Smooth muscle cell of the brain vasculature (primary cell): Measurements from ENCODE around the gene LILRB4.
"Not testable (repeated sequence)": the region's sequence is repeated elsewhere in the genome, so short reads cannot be mapped to it uniquely, and the experiment has no call there.

ENCODE experiments used
- DNase-seq: peaks from one replicate; pipeline ENCODE4 v3.0.0-alpha.2; 2012; ENCODE audit warnings: low read depth, low spot score

LILRB4 gene

GRCh38 chr19:54694648-54695047, 31.9 kb downstream of the LILRB4 start:
- DNase-seq: no peak

DNA sequence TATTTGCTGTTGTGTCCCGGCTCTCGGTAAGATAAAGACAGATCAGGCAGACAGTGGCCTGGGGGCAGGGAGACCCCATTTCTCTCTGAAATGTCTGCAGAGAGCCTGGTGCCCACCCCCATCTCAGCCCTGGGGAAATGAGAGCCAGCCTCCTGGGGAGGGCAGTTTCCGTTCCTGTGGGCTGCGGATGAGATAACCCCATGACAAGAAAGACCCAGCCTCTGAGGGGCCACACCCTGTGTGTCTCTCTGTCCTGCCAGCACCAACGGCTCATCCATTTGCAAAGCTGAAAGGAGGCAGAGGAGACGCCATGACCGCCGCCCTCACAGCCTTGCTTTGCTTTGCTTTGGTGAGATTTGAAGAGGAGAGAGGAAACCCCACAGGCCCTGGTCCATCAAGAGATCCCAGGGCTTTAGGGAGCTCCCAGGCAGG, 33.3 kb downstream of the LILRB4 start:
- no peak for DNase-seq

- DNase-seq: no peak
Observed at GRCh38 chr19:54696766-54697165, 34.0 kb downstream of the LILRB4 start.

DNA sequence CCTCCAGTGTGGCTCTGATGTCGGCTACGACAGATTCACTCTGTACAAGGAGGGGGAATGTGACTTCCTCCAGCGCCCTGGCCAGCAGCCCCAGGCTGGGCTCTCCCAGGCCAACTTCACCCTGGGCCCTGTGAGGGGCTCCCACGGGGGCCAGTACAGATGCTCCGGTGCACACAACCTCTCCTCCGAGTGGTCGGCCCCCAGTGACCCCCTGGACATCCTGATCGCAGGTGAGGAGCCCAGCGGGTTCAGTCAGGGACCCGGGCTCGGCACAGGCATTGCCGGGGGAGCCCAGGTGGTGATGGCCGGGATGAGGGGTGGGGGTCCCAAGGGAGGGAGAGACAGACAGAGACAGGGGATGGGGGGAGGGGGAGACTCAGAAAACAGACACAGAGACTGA, 34.9 kb downstream of the LILRB4 start:
- DNase-seq: not testable (repeated sequence)

DNA sequence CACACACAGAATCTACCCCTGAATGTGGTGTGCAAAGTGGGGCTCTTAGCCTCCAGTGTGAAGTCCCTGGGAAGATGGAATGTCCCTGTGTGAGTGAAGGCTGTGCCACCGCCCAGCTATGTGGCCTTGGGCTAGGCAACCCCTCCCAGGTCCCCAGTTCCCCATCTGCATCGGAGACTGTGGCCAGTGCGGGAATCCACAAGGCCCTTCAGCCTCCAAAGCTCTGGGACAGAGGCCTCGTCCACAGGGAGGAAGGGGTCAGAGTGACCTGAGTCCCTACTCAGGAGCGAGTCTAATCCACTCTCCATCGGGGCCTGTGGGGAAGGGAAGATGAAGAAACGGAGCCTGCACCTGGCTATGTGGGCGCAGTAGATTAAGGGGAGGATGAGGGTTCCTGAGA, 42.1 kb downstream of the LILRB4 start:
- DNase-seq: no peak

DNA sequence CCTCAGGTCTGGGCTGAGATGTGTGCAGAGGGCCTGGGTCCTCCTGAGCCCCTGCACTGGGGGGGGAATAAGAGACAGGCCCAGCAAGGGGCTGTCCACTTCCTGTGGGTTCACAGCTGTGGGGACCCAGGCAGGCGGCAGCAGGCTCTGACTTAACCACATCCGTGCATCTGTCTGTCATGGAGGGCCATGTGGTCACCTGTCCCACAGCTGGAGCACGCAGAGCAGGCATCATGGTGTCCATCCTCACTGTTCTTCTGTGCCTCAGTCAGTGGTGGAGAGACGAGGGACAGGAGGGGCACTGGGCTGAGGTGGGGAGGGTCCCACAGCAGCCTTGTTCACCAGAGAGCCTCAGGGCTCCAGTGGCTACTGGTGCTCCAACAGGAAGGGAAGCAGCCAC, 45.2 kb downstream of the LILRB4 start:
- DNase-seq: no peak

GRCh38 chr19:54708781-54709180, 46.0 kb downstream of the LILRB4 start:
- DNase-seq: no peak

DNA sequence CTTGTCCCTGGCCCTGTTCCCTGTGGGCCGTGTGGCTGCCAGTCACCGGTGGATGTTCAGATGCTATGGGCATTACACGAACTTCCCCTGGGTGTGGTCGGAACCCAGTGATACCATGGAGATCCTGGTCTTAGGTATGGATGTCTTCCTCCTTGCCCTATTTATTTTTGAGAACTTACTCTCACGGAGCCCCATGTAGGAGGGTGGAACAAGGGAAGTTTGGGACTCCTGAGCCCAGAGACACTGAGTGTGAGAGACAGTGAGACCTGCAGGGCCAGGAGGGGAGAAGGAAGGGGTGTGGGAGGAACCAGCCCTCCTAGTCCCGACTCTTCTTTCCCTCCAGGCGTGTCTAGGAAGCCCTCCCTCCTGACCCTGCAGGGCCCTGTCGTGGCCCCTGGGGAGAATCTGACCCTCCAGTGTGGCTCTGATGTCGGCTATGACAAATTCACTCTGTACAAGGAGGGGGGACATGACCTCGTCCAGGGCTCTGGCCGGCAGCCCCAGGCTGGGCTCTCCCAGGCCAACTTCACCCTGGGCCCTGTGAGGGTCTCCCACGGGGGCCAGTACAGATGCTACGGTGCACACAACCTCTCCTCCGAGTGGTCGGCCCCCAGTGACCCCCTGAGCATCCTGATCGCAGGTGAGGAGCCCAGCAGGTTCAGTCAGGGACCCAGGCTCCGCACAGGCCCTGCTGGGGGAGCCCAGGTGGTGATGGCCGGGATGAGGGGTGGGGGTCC, 46.6 kb downstream of the LILRB4 start:
- no peak for DNase-seq

DNA sequence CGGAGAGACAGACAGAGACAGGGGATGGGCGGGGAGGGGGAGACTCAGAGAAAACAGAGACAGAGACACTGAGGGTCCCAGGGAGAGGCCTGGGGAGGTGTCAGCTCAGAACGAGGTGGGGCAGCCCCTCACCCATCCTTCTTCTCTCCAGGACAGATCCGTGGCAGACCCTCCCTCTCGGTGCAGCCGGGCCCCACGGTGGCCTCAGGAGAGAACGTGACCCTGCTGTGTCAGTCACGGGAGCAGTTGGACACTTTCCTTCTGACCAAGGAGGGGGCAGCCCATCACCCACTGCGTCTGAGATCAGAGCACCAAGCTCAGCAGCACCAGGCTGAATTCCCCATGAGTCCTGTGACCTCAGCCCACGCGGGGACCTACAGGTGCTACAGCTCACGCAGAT, 47.2 kb downstream of the LILRB4 start:
- DNase-seq: not testable (repeated sequence)
